HG02763 (cell line): ENCODE results near the gene HS6ST3.

ENCODE experiments used
- ATAC-seq: cut with Tn5 transposase; IDR thresholded peaks from one replicate; pipeline ENCODE4 v1.9.1; 2021; ENCODE audit warnings: mild to moderate bottlenecking, moderate library complexity; ENCODE audit not compliant: unreplicated experiment

Gene HS6ST3

GRCh38 chr13:96817336-96817941 lies 727.5 kb downstream of the HS6ST3 start:
- no peak for ATAC-seq

GRCh38 chr13:96819375-96819774 lies 729.5 kb downstream of the HS6ST3 start:
- no peak for ATAC-seq

GRCh38 chr13:96821381-96821780 lies 731.5 kb downstream of the HS6ST3 start:
- no peak for ATAC-seq

GRCh38 chr13:96821971-96822370 lies 732.1 kb downstream of the HS6ST3 start:
- ATAC-seq: no peak

- no peak for ATAC-seq
These were observed 733.0 kb downstream of the HS6ST3 start for GRCh38 chr13:96822895-96823294.

- ATAC-seq: no peak
These were observed 734.2 kb downstream of the HS6ST3 start for GRCh38 chr13:96824140-96824539.

GRCh38 chr13:96825653-96826052 lies 735.7 kb downstream of the HS6ST3 start:
- no peak for ATAC-seq

- no peak for ATAC-seq
These were observed 744.7 kb downstream of the HS6ST3 start for GRCh38 chr13:96834626-96835025.

GRCh38 chr13:96835546-96835945 lies 745.6 kb downstream of the HS6ST3 start:
- no peak for ATAC-seq

GRCh38 chr13:96836733-96837132 lies 746.8 kb downstream of the HS6ST3 start:
- ATAC-seq: no peak

- no peak for ATAC-seq
These were observed 747.9 kb downstream of the HS6ST3 start for GRCh38 chr13:96837809-96838208.

GRCh38 chr13:96844195-96844594 lies 754.3 kb downstream of the HS6ST3 start:
- ATAC-seq: no peak

- ATAC-seq: no peak
These were observed 754.7 kb downstream of the HS6ST3 start for GRCh38 chr13:96844616-96845015.

- no peak for ATAC-seq
These were observed 758.4 kb downstream of the HS6ST3 start for GRCh38 chr13:96848286-96848685.

- ATAC-seq: no peak
These were observed 759.2 kb downstream of the HS6ST3 start for GRCh38 chr13:96849091-96849490.

- ATAC-seq: no peak
These were observed 760.7 kb downstream of the HS6ST3 start for GRCh38 chr13:96850538-96851145.

GRCh38 chr13:96851856-96852445 lies 762.0 kb downstream of the HS6ST3 start:
- no peak for ATAC-seq

GRCh38 chr13:96858133-96858826 lies 768.4 kb downstream of the HS6ST3 start:
- no peak for ATAC-seq

GRCh38 chr13:96860882-96861281 lies 771.0 kb downstream of the HS6ST3 start:
- no peak for ATAC-seq

GRCh38 chr13:96862093-96862492 lies 772.2 kb downstream of the HS6ST3 start:
- no peak for ATAC-seq

- no peak for ATAC-seq
These were observed 773.1 kb downstream of the HS6ST3 start for GRCh38 chr13:96862999-96863398.

GRCh38 chr13:96871469-96871868 lies 781.6 kb downstream of the HS6ST3 start:
- no peak for ATAC-seq
